PC-9 (cell line): ENCODE data around the gene ISG20.

Experiments
- CTCF ChIP-seq: fragments of 200-600 bp; sonication (generic); conservative IDR thresholded peaks from 2 replicates; pipeline ENCODE4 v1.6.1; 2017; ENCODE audit warnings: mixed run types, antibody characterized with exemption, mild to moderate bottlenecking, moderate library complexity
- EZH2 ChIP-seq: fragments of 200-600 bp; sonication (generic); IDR thresholded peaks from 2 replicates; pipeline ENCODE4 v1.8.0; 2017; ENCODE audit warnings: antibody characterized with exemption, low read depth

- TF ChIP-seq CTCF (no peak), EZH2 (no peak)
Observed at GRCh38 chr15:88629071-88629470, 9.7 kb upstream of the ISG20 start.
